IMR-90 (cell line): ENCODE measurements around the gene GPC2. TPM values are rescaled to one million over a fixed set of nuclear protein-coding genes. Genes with fewer than 3 reads are reported as not detected.

Source experiments
- ATAC-seq: fragments of 200-7000 bp; cut with Tn5 transposase; 2 replicates; pipeline ENCODE4 v1.9.1; 2020; ENCODE audit warnings: low read depth, mild to moderate bottlenecking, moderate library complexity
- BruUV-seq: library from RNA; stranded (reverse); fragments of 400-500 nt; replicated peaks from 2 replicates; lab custom pipeline; 2021; lab: Mats Ljungman, UMichigan
- CTCF ChIA-PET: fragments of 300-600 bp; formaldehyde crosslinking; extraction: SDS; loops from one replicate; lab custom pipeline; 2021; ENCODE audit warnings: antibody characterized with exemption; lab: Yijun Ruan, JAX
- POLR2A ChIA-PET: fragments of 300-600 bp; sonication (Branson Sonifier 250); formaldehyde crosslinking; loops from one replicate; lab custom pipeline; 2022; ENCODE audit warnings: antibody characterized with exemption; ENCODE audit not compliant: unreplicated experiment; lab: Charles Lee
- DNase-seq: peaks from one replicate; pipeline ENCODE4 v3.0.0; 2013
- H2AFZ ChIP-seq: replicated peaks from 2 replicates; pipeline ENCODE3; 2013; ENCODE audit warnings: low read length, mild to moderate bottlenecking; ENCODE audit not compliant: poor library complexity
- H2AK5ac ChIP-seq: 2 replicates; pipeline ENCODE4 v1.6.1; 2013; ENCODE audit warnings: low read depth, low read length, inconsistent platforms
- H2AK9ac ChIP-seq: replicated peaks from 2 replicates; pipeline ENCODE3; 2013; ENCODE audit warnings: mild to moderate bottlenecking, low read depth, low read length, moderate library complexity; ENCODE audit not compliant: poor library complexity
- H2BK120ac ChIP-seq: 2 replicates; pipeline ENCODE4 v1.6.1; 2013; ENCODE audit warnings: low read depth, low read length, inconsistent platforms
- H2BK15ac ChIP-seq: 3 replicates; pipeline ENCODE4 v1.6.1; 2013; ENCODE audit warnings: low read depth, low read length, inconsistent platforms
- H2BK20ac ChIP-seq: 2 replicates; pipeline ENCODE4 v1.6.1; 2013; ENCODE audit warnings: low read depth, mild to moderate bottlenecking, inconsistent platforms, low read length, moderate library complexity
- H2BK5ac ChIP-seq: 2 replicates; pipeline ENCODE4 v1.6.1; 2013; ENCODE audit warnings: mild to moderate bottlenecking, low read depth, low read length, inconsistent platforms; ENCODE audit not compliant: poor library complexity, severe bottlenecking
- H3K14ac ChIP-seq: replicated peaks from 2 replicates; pipeline ENCODE4 v1.6.1; 2013; ENCODE audit warnings: low read depth, low read length, inconsistent platforms
- H3K18ac ChIP-seq: 2 replicates; pipeline ENCODE4 v1.6.1; 2013; ENCODE audit warnings: low read depth, low read length, control low read depth
- H3K23ac ChIP-seq: 2 replicates; pipeline ENCODE4 v1.6.1; 2013; ENCODE audit warnings: low read depth, low read length, inconsistent platforms
- H3K27ac ChIP-seq: 2 replicates; pipeline ENCODE4 v1.5.1; 2013; ENCODE audit warnings: mild to moderate bottlenecking, control low read depth, low read length; ENCODE audit not compliant: insufficient read depth
- H3K27me3 ChIP-seq: 2 replicates; pipeline ENCODE4 v1.6.1; 2013; ENCODE audit warnings: low read length; ENCODE audit not compliant: control insufficient read depth, insufficient read depth
- H3K36me3 ChIP-seq: 2 replicates; pipeline ENCODE4 v1.6.1; 2013; ENCODE audit warnings: low read length, mixed read lengths; ENCODE audit not compliant: control insufficient read depth, insufficient read depth
- H3K4ac ChIP-seq: 2 replicates; pipeline ENCODE4 v1.6.1; 2013; ENCODE audit warnings: low read depth, low read length, inconsistent platforms
- H3K4me1 ChIP-seq: 2 replicates; pipeline ENCODE4 v1.6.1; 2013; ENCODE audit warnings: low read length, mixed read lengths; ENCODE audit not compliant: control insufficient read depth, insufficient read depth
- H3K4me2 ChIP-seq: 2 replicates; pipeline ENCODE4 v1.6.1; 2013; ENCODE audit warnings: low read depth, mild to moderate bottlenecking, control low read depth, low read length, moderate library complexity
- H3K4me3 ChIP-seq: 2 replicates; pipeline ENCODE4 v1.5.1; 2013; ENCODE audit warnings: low read depth, mild to moderate bottlenecking, control low read depth, low read length, moderate library complexity; ENCODE audit not compliant: insufficient read depth
- H3K56ac ChIP-seq: 2 replicates; pipeline ENCODE4 v1.6.1; 2013; ENCODE audit warnings: low read length, inconsistent platforms; ENCODE audit not compliant: insufficient read depth; ENCODE audit errors: extremely low read depth
- H3K79me1 ChIP-seq, 2 experiments: 2 replicates each; pipeline ENCODE4 v1.6.1; 2013; ENCODE audit warnings: low read length in 2 of 2, inconsistent platforms in 1 of 2, low read depth in 1 of 2
- H3K9ac ChIP-seq: 2 replicates; pipeline ENCODE4 v1.6.1; 2013; ENCODE audit warnings: low read depth, low read length, control low read depth
- H3K9me1 ChIP-seq: 2 replicates; pipeline ENCODE4 v1.6.1; 2013; ENCODE audit warnings: low read length, inconsistent platforms; ENCODE audit not compliant: insufficient read depth
- H3K9me3 ChIP-seq: 2 replicates; pipeline ENCODE4 v1.6.1; 2013; ENCODE audit warnings: low read length; ENCODE audit not compliant: control insufficient read depth, insufficient read depth
- H4K20me1 ChIP-seq: 2 replicates; pipeline ENCODE4 v1.6.1; 2013; ENCODE audit warnings: low read length, inconsistent platforms; ENCODE audit not compliant: insufficient read depth
- H4K5ac ChIP-seq: 2 replicates; pipeline ENCODE4 v1.6.1; 2013; ENCODE audit warnings: mild to moderate bottlenecking, low read depth, low read length, control low read depth
- H4K8ac ChIP-seq, 2 experiments: 2 replicates each; pipeline ENCODE4 v1.6.1; 2013; ENCODE audit warnings: low read depth in 2 of 2, low read length in 2 of 2, control low read depth in 1 of 2, inconsistent platforms in 1 of 2
- H4K91ac ChIP-seq: 2 replicates; pipeline ENCODE4 v1.6.1; 2013; ENCODE audit warnings: low read depth, low read length, inconsistent platforms; ENCODE audit not compliant: insufficient read depth
- CEBPB ChIP-seq: IDR thresholded peaks from 2 replicates; pipeline ENCODE4 v1.6.1; 2012; ENCODE audit warnings: low read depth, low read length, improper control_type of control experiment
- MAFK ChIP-seq: IDR thresholded peaks from 2 replicates; pipeline ENCODE4 v1.6.1; 2012; ENCODE audit warnings: low read depth, low read length, improper control_type of control experiment
- MAZ ChIP-seq: IDR thresholded peaks from 2 replicates; pipeline ENCODE4 v1.6.1; 2012; ENCODE audit warnings: low read depth, mild to moderate bottlenecking, low read length, improper control_type of control experiment, moderate library complexity, borderline replicate concordance
- MXI1 ChIP-seq: IDR thresholded peaks from 2 replicates; pipeline ENCODE4 v1.6.1; 2012; ENCODE audit warnings: low read depth, mild to moderate bottlenecking, low read length, moderate library complexity, borderline replicate concordance
- NFE2L2 ChIP-seq: fragments of 150-350 bp; IDR thresholded peaks from 2 replicates; pipeline ENCODE4 v1.6.1; 2016; ENCODE audit warnings: low read depth, mild to moderate bottlenecking, low read length
- RAD21 ChIP-seq: IDR thresholded peaks from 2 replicates; pipeline ENCODE4 v1.6.1; 2012; ENCODE audit warnings: low read length, improper control_type of control experiment
- RCOR1 ChIP-seq: IDR thresholded peaks from 2 replicates; pipeline ENCODE4 v1.6.1; 2012; ENCODE audit warnings: mild to moderate bottlenecking, low read length, improper control_type of control experiment; ENCODE audit not compliant: insufficient replicate concordance
- SMC3 ChIP-seq: fragments of 150-350 bp; IDR thresholded peaks from 2 replicates; pipeline ENCODE4 v1.6.1; 2016; ENCODE audit warnings: low read depth, mild to moderate bottlenecking, antibody characterized with exemption, low read length, moderate library complexity
- USF2 ChIP-seq: fragments of 150-350 bp; IDR thresholded peaks from 2 replicates; pipeline ENCODE4 v1.6.1; 2017; ENCODE audit warnings: mild to moderate bottlenecking, antibody characterized with exemption, low read length, low read depth
- WGBS, 2 experiments: methylation state at CpG; one replicate each; pipeline versions ENCODE4 v1.1.5 to v1.1.7; 2013; ENCODE audit warnings: missing lambda C conversion rate in 2 of 2; ENCODE audit not compliant: insufficient read length in 1 of 2; ENCODE audit errors: extremely low coverage in 2 of 2; 5-methylcytosine and 5-hydroxymethylcytosine counted together
- dilution Hi-C: fragments of 300-500 bp; cut with HindIII; formaldehyde crosslinking; loops from one replicate; pipeline ENCODE4 v1.14.3; 2018; ENCODE audit warnings: low sequenced_read_pairs; ENCODE audit not compliant: unreplicated experiment
- in situ Hi-C: fragments of 300-500 bp; cut with MboI; formaldehyde crosslinking; loops from 3 replicates; pipeline ENCODE4 v1.14.3; 2019; ENCODE audit warnings: low sequenced_read_pairs, inconsistent platforms, mixed read lengths
- intact Hi-C: fragments of 100-400 bp; cut with micrococcal nuclease; formaldehyde crosslinking; loops from 2 replicates; pipeline ENCODE4 v1.10.0; 2022
- polyA plus RNA-seq, 3 experiments: library from polyadenylated mRNA; depleted of rRNA; stranded (reverse); fragments of >200 nt; gene quantifications; 2 replicates each; pipeline ENCODE4 v1.2.3, GENCODE V29; 2012; ENCODE audit warnings: low replicate concordance in 1 of 3
- total RNA-seq: library from RNA; depleted of rRNA; stranded (reverse); fragments of >200 nt; gene quantifications from 2 replicates; pipeline ENCODE4 v1.2.3, GENCODE V29; 2012
- TF ChIP-seq, protein P1 (sequence below): conservative IDR thresholded peaks from 2 replicates; pipeline ENCODE4 v1.5.1; 2012; ENCODE audit warnings: mild to moderate bottlenecking, low read depth, low read length, improper control_type of control experiment

The GPC2 gene
- total and polyA plus RNA-seq, 2 of the 4 experiments (the other 2 are of a cell fraction) = 1.8 to 6.0 TPM

DNA sequence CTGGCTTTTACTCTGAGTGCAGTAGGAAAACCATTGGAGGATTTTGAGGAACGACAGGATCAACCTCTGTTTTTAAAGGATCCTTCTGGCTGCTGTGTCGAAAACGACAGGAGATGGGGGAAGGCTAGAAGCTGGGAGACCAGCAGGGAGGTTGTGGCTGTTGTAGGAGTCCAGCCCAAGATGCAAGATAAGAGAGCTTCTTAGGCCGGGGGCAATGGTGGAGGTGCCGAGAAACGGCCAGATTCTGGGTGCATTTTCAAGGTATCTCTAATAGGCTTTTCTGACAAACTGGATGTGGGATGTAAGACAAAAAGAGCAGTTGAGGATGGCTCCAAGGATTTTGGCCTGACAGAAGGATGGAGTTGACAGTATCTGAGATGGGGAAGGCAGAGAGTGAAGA, 32.3 kb upstream of the GPC2 start:
- Histone ChIP-seq H3K27ac (no peak overlapping the region), H4K5ac (no peak overlapping the region), H3K4me3 (no peak overlapping the region), H3K23ac (no peak overlapping the region), H2AK5ac (no peak overlapping the region), H2BK120ac (no peak overlapping the region), H3K18ac (no peak overlapping the region), H2BK5ac (no peak overlapping the region), H2AFZ (no peak overlapping the region), H3K4me2 (no peak overlapping the region), H2BK20ac (no peak overlapping the region), H3K14ac (no peak overlapping the region), H3K56ac (no peak overlapping the region), H4K20me1 (no peaks in the 10 kb centered on the region), H3K27me3 (no peaks in the 10 kb centered on the region; the same call in 1 of the 2 replicates), H3K9me3 (no peaks in the 10 kb centered on the region), H4K91ac (no peak overlapping the region), H3K36me3 (no peaks in the 10 kb centered on the region), H3K9ac (no peak overlapping the region), H3K9me1 (no peaks in the 10 kb centered on the region), H3K4me1 (no peaks in the 10 kb centered on the region), H3K4ac (no peak overlapping the region), H4K8ac (no peak overlapping the region), H2AK9ac (no peak overlapping the region), H2BK15ac (no peak overlapping the region), H3K79me1 (no peaks in the 10 kb centered on the region)
- ChIA-PET CTCF (no interaction called here), POLR2A (no interaction called here)
- 65% methylated on average over 6 of the region's 6 CpGs; no CpG with 5 or more reads in 1 of the 2 experiments for WGBS, 2 experiments
- intact Hi-C loops (no loop called here), in situ Hi-C loops (loop anchor here (5.0 kb wide), 1 partner anchor 72 kb away; no protein-coding TSS in a partner anchor), dilution Hi-C loops (no loop called here)
- BruUV-seq = no TSS peak
- TF ChIP-seq MXI1 (no peak), MAFK (no peak), NFE2L2 (no peak), SMC3 (no peak), RAD21 (no peak), RCOR1 (no peak), MAZ (no peak), USF2 (no peak), CEBPB (no peak)
- TF ChIP-seq, protein P1, sequence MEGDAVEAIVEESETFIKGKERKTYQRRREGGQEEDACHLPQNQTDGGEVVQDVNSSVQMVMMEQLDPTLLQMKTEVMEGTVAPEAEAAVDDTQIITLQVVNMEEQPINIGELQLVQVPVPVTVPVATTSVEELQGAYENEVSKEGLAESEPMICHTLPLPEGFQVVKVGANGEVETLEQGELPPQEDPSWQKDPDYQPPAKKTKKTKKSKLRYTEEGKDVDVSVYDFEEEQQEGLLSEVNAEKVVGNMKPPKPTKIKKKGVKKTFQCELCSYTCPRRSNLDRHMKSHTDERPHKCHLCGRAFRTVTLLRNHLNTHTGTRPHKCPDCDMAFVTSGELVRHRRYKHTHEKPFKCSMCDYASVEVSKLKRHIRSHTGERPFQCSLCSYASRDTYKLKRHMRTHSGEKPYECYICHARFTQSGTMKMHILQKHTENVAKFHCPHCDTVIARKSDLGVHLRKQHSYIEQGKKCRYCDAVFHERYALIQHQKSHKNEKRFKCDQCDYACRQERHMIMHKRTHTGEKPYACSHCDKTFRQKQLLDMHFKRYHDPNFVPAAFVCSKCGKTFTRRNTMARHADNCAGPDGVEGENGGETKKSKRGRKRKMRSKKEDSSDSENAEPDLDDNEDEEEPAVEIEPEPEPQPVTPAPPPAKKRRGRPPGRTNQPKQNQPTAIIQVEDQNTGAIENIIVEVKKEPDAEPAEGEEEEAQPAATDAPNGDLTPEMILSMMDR = no peak
- ATAC-seq (no peak), DNase-seq (no peak)
